ENCODE data around the gene PQBP1. TPM values are rescaled to one million over a fixed set of nuclear protein-coding genes. Genes with fewer than 3 reads are reported as not detected.
A peak's percentile ranks its signal among the peaks of the same experiment; 100 is the strongest.

PQBP1 gene
- total RNA-seq, 8 experiments from 2014 or later: 73.0 to 123 (median 99.1) TPM

- Histone ChIP-seq H3K27ac (no peak overlapping the region), H3K4me3 (no peak overlapping the region), H3K4me1 (replicated peaks in 1 of 2) (no peaks in the 10 kb centered on the region)
- in situ Hi-C loops (cut with MboI; ENCODE audit: low pct_unique_long_range_greater_than_20kb in 2 of 9, low sequenced_read_pairs in 9 of 9, unreplicated experiment in 9 of 9): no loop called here
- no peak for ATAC-seq (replicated peaks in 6 of 8)
- no CpG with 5 or more reads among the region's 1 CpG for WGBS, 10 experiments
Observed at GRCh38 chrX:48938721-48939425, 41.1 kb downstream of the PQBP1 start.

- H3K4me1 ChIP-seq (replicated peaks in 1 of 2): no peaks in the 10 kb centered on the region
- no peak for ATAC-seq (replicated peaks in 6 of 8)
- no peak overlapping the region for H3K27ac ChIP-seq
- WGBS, 10 experiments: 20 to 70% methylated on average over 1 to 2 of the region's 3 CpGs; no CpG with 5 or more reads in 8 of the 10 experiments
- H3K4me3 ChIP-seq: no peak overlapping the region
- in situ Hi-C loops (cut with MboI; ENCODE audit: low pct_unique_long_range_greater_than_20kb in 2 of 9, low sequenced_read_pairs in 9 of 9, unreplicated experiment in 9 of 9): no loop called here
Observed at GRCh38 chrX:48939524-48940228, 41.9 kb downstream of the PQBP1 start.

- no peak for ATAC-seq (replicated peaks in 6 of 8)
- WGBS, 10 experiments: 60 to 100% (median 71%) methylated on average over 1 of the region's 2 CpGs; no CpG with 5 or more reads in 7 of the 10 experiments
- no peaks in the 10 kb centered on the region for H3K4me1 ChIP-seq (replicated peaks in 1 of 2)
- H3K4me3 ChIP-seq: no peak overlapping the region
- H3K27ac ChIP-seq: no peak overlapping the region
- in situ Hi-C loops (cut with MboI; ENCODE audit: low pct_unique_long_range_greater_than_20kb in 2 of 9, low sequenced_read_pairs in 9 of 9, unreplicated experiment in 9 of 9): no loop called here
Observed at GRCh38 chrX:48940404-48940955, 42.8 kb downstream of the PQBP1 start.

GRCh38 chrX:48942895-48943294, 45.2 kb downstream of the PQBP1 start:
- in situ Hi-C loops (cut with MboI; ENCODE audit: low pct_unique_long_range_greater_than_20kb in 2 of 9, low sequenced_read_pairs in 9 of 9, unreplicated experiment in 9 of 9): no loop called here
- no peak for ATAC-seq (replicated peaks in 6 of 8)
- Histone ChIP-seq H3K4me1 (replicated peaks in 1 of 2) (peaks cover 0 to 2% of the 10 kb centered on the region in 2 donors), H3K27ac (no peak overlapping the region), H3K4me3 (no peak overlapping the region)
- 10 to 53% methylated on average over 2 of the region's 2 CpGs; no CpG with 5 or more reads in 8 of the 10 experiments for WGBS, 10 experiments

GRCh38 chrX:48945517-48946348, 48.0 kb downstream of the PQBP1 start:
- Histone ChIP-seq H3K4me3 (no peak overlapping the region), H3K4me1 (replicated peaks in 1 of 2) (peaks cover 0 to 2% of the 10 kb centered on the region in 2 donors), H3K27ac (no peak overlapping the region)
- peak; percentile 43 to 80 (median 70) for ATAC-seq (replicated peaks in 6 of 8)
- in situ Hi-C loops (cut with MboI; ENCODE audit: low pct_unique_long_range_greater_than_20kb in 2 of 9, low sequenced_read_pairs in 9 of 9, unreplicated experiment in 9 of 9): no loop called here
- WGBS, 10 experiments: 20 to 22% (median 21%) methylated on average over 1 to 3 of the region's 8 CpGs; no CpG with 5 or more reads in 7 of the 10 experiments

GRCh38 chrX:48948589-48948988, 50.9 kb downstream of the PQBP1 start:
- in situ Hi-C loops (cut with MboI; ENCODE audit: low pct_unique_long_range_greater_than_20kb in 2 of 9, low sequenced_read_pairs in 9 of 9, unreplicated experiment in 9 of 9): no loop called here
- 100% methylated on average over 1 of the region's 1 CpG; no CpG with 5 or more reads in 9 of the 10 experiments for WGBS, 10 experiments
- Histone ChIP-seq H3K27ac (no peak overlapping the region), H3K4me3 (no peak overlapping the region), H3K4me1 (replicated peaks in 1 of 2) (peaks cover 0 to 2% of the 10 kb centered on the region in 2 donors)
- ATAC-seq (replicated peaks in 6 of 8): no peak

Other genes starting within 250 kb of the PQBP1 start
- gene WAS, start 214.1 kb upstream of the PQBP1 start, total RNA-seq: 1 to 10 TPM in 5 of 8 experiments, under 1 TPM in 3; 0.21 to 1.8 (median 1.1) TPM
- gene SUV39H1, start 201.2 kb upstream of the PQBP1 start, total RNA-seq: 1 to 10 TPM; 1.8 to 9.8 (median 3.0) TPM
- gene GLOD5, start 136.2 kb upstream of the PQBP1 start, total RNA-seq: not detected
- not detected for gene GATA1, start 111.3 kb upstream of the PQBP1 start, total RNA-seq
- gene HDAC6, start 95.9 kb upstream of the PQBP1 start, total RNA-seq: 100 to 1,000 TPM in 1 of 8 experiments, 10 to 100 TPM in 7; 29.7 to 104 (median 62.2) TPM
- under 1 TPM in 7 of 8 experiments, not detected in 1; 0.27 to 0.90 (median 0.46) TPM for gene ERAS, start 71.4 kb upstream of the PQBP1 start, total RNA-seq
- 100 to 1,000 TPM in 1 of 8 experiments, 10 to 100 TPM in 6, 1 to 10 TPM in 1; 4.0 to 103 (median 33.2) TPM for gene PCSK1N, start 62.3 kb upstream of the PQBP1 start, total RNA-seq
- 100 to 1,000 TPM in 1 of 8 experiments, 10 to 100 TPM in 7; 40.6 to 102 (median 72.9) TPM for gene TIMM17B, start 162 bp upstream of the PQBP1 start, total RNA-seq
- gene SLC35A2, start 13.7 kb downstream of the PQBP1 start, total RNA-seq: 10 to 100 TPM; 15.1 to 38.3 (median 23.8) TPM
- 10 to 100 TPM in 4 of 8 experiments, 1 to 10 TPM in 4; 6.9 to 20.3 (median 9.5) TPM for gene PIM2, start 21.1 kb downstream of the PQBP1 start, total RNA-seq
- 10 to 100 TPM; 22.0 to 49.8 (median 36.6) TPM for gene OTUD5, start 59.7 kb downstream of the PQBP1 start, total RNA-seq
- 1 to 10 TPM in 6 of 8 experiments, under 1 TPM in 2; 0.65 to 3.1 (median 1.5) TPM for gene KCND1, start 73.9 kb downstream of the PQBP1 start, total RNA-seq
- gene GRIPAP1, start 104.3 kb downstream of the PQBP1 start, total RNA-seq: 10 to 100 TPM; 24.2 to 69.0 (median 44.8) TPM
- gene TFE3, start 145.4 kb downstream of the PQBP1 start, total RNA-seq: 10 to 100 TPM in 7 of 8 experiments, 1 to 10 TPM in 1; 9.7 to 43.2 (median 24.4) TPM
- 1 to 10 TPM in 7 of 8 experiments, under 1 TPM in 1; 0.15 to 5.7 (median 3.9) TPM for gene CCDC120, start 161.1 kb downstream of the PQBP1 start, total RNA-seq
- gene PRAF2, start 176.1 kb downstream of the PQBP1 start, total RNA-seq: 10 to 100 TPM in 7 of 8 experiments, 1 to 10 TPM in 1; 9.9 to 29.1 (median 14.2) TPM
- gene WDR45, start 182.0 kb downstream of the PQBP1 start, total RNA-seq: 10 to 100 TPM; 20.7 to 97.3 (median 44.5) TPM
- 10 to 100 TPM; 16.3 to 29.8 (median 20.1) TPM for gene GPKOW, start 225.8 kb downstream of the PQBP1 start, total RNA-seq